H9 (cell line): Measurements from ENCODE around the gene PLD1. TPM values are rescaled to one million over a fixed set of nuclear protein-coding genes. Genes with fewer than 3 reads are reported as not detected.

Source experiments
- DNase-seq: peaks from one replicate; pipeline ENCODE4 v3.0.0-alpha.2; 2017
- H2AFZ ChIP-seq: one replicate; pipeline ENCODE4 v1.6.1; 2013; ENCODE audit warnings: mild to moderate bottlenecking, low read length, control low read depth, moderate library complexity
- H2AK5ac ChIP-seq: 2 replicates; pipeline ENCODE4 v1.6.1; 2013; ENCODE audit warnings: low read length, control low read depth, mixed read lengths; ENCODE audit not compliant: insufficient read length
- H2BK120ac ChIP-seq: one replicate; pipeline ENCODE4 v1.6.1; 2013; ENCODE audit warnings: low read depth, mild to moderate bottlenecking, low read length, control low read depth, inconsistent platforms; ENCODE audit not compliant: poor library complexity, severe bottlenecking
- H2BK12ac ChIP-seq: 2 replicates; pipeline ENCODE4 v1.6.1; 2013; ENCODE audit warnings: low read length, control low read depth, mixed read lengths, low read depth; ENCODE audit not compliant: insufficient read length
- H2BK15ac ChIP-seq: 2 replicates; pipeline ENCODE4 v1.6.1; 2013; ENCODE audit warnings: low read depth, low read length, control low read depth
- H2BK20ac ChIP-seq: one replicate; pipeline ENCODE4 v1.6.1; 2013; ENCODE audit warnings: low read depth, mild to moderate bottlenecking, low read length, control low read depth, inconsistent platforms; ENCODE audit not compliant: poor library complexity, severe bottlenecking
- H2BK5ac ChIP-seq: 2 replicates; pipeline ENCODE4 v1.6.1; 2013; ENCODE audit warnings: low read length, control low read depth, mixed read lengths; ENCODE audit not compliant: insufficient read length
- H3K14ac ChIP-seq: 2 replicates; pipeline ENCODE4 v1.6.1; 2013; ENCODE audit warnings: low read length, control low read depth; ENCODE audit not compliant: insufficient read depth
- H3K18ac ChIP-seq: 2 replicates; pipeline ENCODE4 v1.6.1; 2013; ENCODE audit warnings: low read depth, mild to moderate bottlenecking, mixed read lengths, low read length, control low read depth; ENCODE audit not compliant: insufficient read length
- H3K23ac ChIP-seq: 2 replicates; pipeline ENCODE4 v1.6.1; 2013; ENCODE audit warnings: low read length, control low read depth, mixed read lengths, low read depth; ENCODE audit not compliant: insufficient read length
- H3K23me2 ChIP-seq: 2 replicates; pipeline ENCODE4 v1.6.1; 2013; ENCODE audit warnings: low read depth, mild to moderate bottlenecking, mixed read lengths, low read length, control low read depth; ENCODE audit not compliant: insufficient read length, poor library complexity, severe bottlenecking
- H3K27ac ChIP-seq: 2 replicates; pipeline ENCODE4 v1.5.1; 2013; ENCODE audit warnings: low read length, control low read depth, mixed read lengths, low read depth; ENCODE audit not compliant: insufficient read length
- H3K27me3 ChIP-seq: 2 replicates; pipeline ENCODE4 v1.6.1; 2013; ENCODE audit warnings: low read length, control low read depth, inconsistent platforms; ENCODE audit not compliant: insufficient read depth
- H3K4ac ChIP-seq: 2 replicates; pipeline ENCODE4 v1.6.1; 2013; ENCODE audit warnings: low read depth, mild to moderate bottlenecking, control low read depth, inconsistent platforms, low read length, moderate library complexity
- H3K4me1 ChIP-seq: 2 replicates; pipeline ENCODE4 v1.6.1; 2013; ENCODE audit warnings: low read length, control low read depth, inconsistent platforms; ENCODE audit not compliant: insufficient read depth
- H3K4me2 ChIP-seq: 2 replicates; pipeline ENCODE4 v1.6.1; 2013; ENCODE audit warnings: low read length, control low read depth, mixed read lengths; ENCODE audit not compliant: insufficient read length, insufficient read depth
- H3K56ac ChIP-seq: 2 replicates; pipeline ENCODE4 v1.6.1; 2013; ENCODE audit warnings: low read depth, mild to moderate bottlenecking, mixed read lengths, low read length, control low read depth; ENCODE audit not compliant: insufficient read length
- H3K79me1 ChIP-seq: 2 replicates; pipeline ENCODE4 v1.6.1; 2013; ENCODE audit warnings: low read depth, mild to moderate bottlenecking, moderate library complexity, low read length, control low read depth, inconsistent platforms; ENCODE audit not compliant: insufficient read depth, poor library complexity, severe bottlenecking
- H3K79me2 ChIP-seq: 2 replicates; pipeline ENCODE4 v1.6.1; 2013; ENCODE audit warnings: low read length, control low read depth, inconsistent platforms; ENCODE audit not compliant: insufficient read depth
- H3K9ac ChIP-seq: 2 replicates; pipeline ENCODE4 v1.6.1; 2013; ENCODE audit warnings: low read length, control low read depth, mixed read lengths; ENCODE audit not compliant: insufficient read length; ENCODE audit errors: extremely low read depth
- H3K9me3 ChIP-seq: one replicate; pipeline ENCODE4 v1.6.1; 2013; ENCODE audit warnings: low read depth, low read length, inconsistent platforms; ENCODE audit not compliant: control insufficient read depth
- H3T11ph ChIP-seq: one replicate; pipeline ENCODE4 v1.6.1; 2013; ENCODE audit warnings: mild to moderate bottlenecking, low read length, control low read depth, inconsistent platforms
- H4K20me1 ChIP-seq: one replicate; pipeline ENCODE4 v1.6.1; 2013; ENCODE audit not compliant: control insufficient read depth, insufficient read length, insufficient read depth
- H4K5ac ChIP-seq: 2 replicates; pipeline ENCODE4 v1.6.1; 2013; ENCODE audit warnings: low read depth, mild to moderate bottlenecking, mixed read lengths, low read length, control low read depth; ENCODE audit not compliant: insufficient read length
- H4K8ac ChIP-seq: replicated peaks from 2 replicates; pipeline ENCODE4 v1.6.1; 2013; ENCODE audit warnings: low read length, control low read depth, mixed read lengths, low read depth; ENCODE audit not compliant: insufficient read length
- H4K91ac ChIP-seq: 2 replicates; pipeline ENCODE4 v1.6.1; 2013; ENCODE audit warnings: low read depth, mild to moderate bottlenecking, moderate library complexity, mixed read lengths, low read length, control low read depth; ENCODE audit not compliant: insufficient read length
- H3K27ac Mint-ChIP-seq, 3 experiments: 2 replicates in 2 of 3; 3 replicates in 1 of 3; pipeline ENCODE4 v1.8.0; 2020 to 2021; ENCODE audit warnings: mixed read lengths in 3 of 3, mild to moderate bottlenecking in 1 of 3, moderate library complexity in 1 of 3
- H3K27me3 Mint-ChIP-seq: 2 replicates; pipeline ENCODE4 v1.8.0; 2021; ENCODE audit warnings: low read depth, mild to moderate bottlenecking, moderate library complexity, mixed read lengths
- H3K36me3 Mint-ChIP-seq, 3 experiments: 2 replicates in 2 of 3; 3 replicates in 1 of 3; pipeline ENCODE4 v1.8.0; 2020 to 2021; ENCODE audit warnings: low read depth in 3 of 3, mixed read lengths in 3 of 3; ENCODE audit not compliant: insufficient read depth in 1 of 3
- H3K4me1 Mint-ChIP-seq, 2 experiments: 2 replicates each; pipeline ENCODE4 v1.8.0; 2020; ENCODE audit warnings: mixed read lengths in 2 of 2
- H3K4me3 Mint-ChIP-seq, 2 experiments: 2 replicates in 1 of 2; 3 replicates in 1 of 2; pipeline ENCODE4 v1.8.0; 2020 to 2021; ENCODE audit warnings: mild to moderate bottlenecking in 2 of 2, mixed read lengths in 2 of 2, moderate library complexity in 1 of 2
- H3K9me3 Mint-ChIP-seq, 2 experiments: 2 replicates in 1 of 2; 3 replicates in 1 of 2; pipeline ENCODE4 v1.8.0; 2020; ENCODE audit warnings: mild to moderate bottlenecking in 2 of 2, mixed read lengths in 2 of 2, moderate library complexity in 1 of 2
- CTCF ChIP-seq: fragments of 200-600 bp; sonication (generic); conservative IDR thresholded peaks from 3 replicates; pipeline ENCODE4 v1.8.0; 2021; ENCODE audit warnings: antibody characterized with exemption, mild to moderate bottlenecking
- total RNA-seq: library from RNA; stranded (reverse); gene quantifications from 2 replicates; pipeline ENCODE4 v1.2.1, GENCODE V29; 2021

PLD1 gene
- total RNA-seq, 1 experiment from 2014 or later, result 1.8 TPM

GRCh38 chr3:171584100-171584499 lies 226.2 kb downstream of the PLD1 start:
- Histone ChIP-seq H4K8ac (no peak overlapping the region), H3K14ac (no peak overlapping the region), H3K23me2 (no peaks in the 10 kb centered on the region), H3K79me2 (no peaks in the 10 kb centered on the region), H3K79me1 (no peaks in the 10 kb centered on the region), H3K27ac (no peak overlapping the region), H4K91ac (no peak overlapping the region), H2BK15ac (no peak overlapping the region), H3K9ac (no peak overlapping the region), H4K20me1 (no peaks in the 10 kb centered on the region), H3K4me2 (no peak overlapping the region), H2AFZ (no peak overlapping the region), H3T11ph (no peak overlapping the region), H3K56ac (no peak overlapping the region), H3K4ac (no peak overlapping the region), H3K18ac (no peak overlapping the region), H2BK12ac (no peak overlapping the region), H3K9me3 (no peaks in the 10 kb centered on the region), H2BK5ac (no peak overlapping the region), H2BK120ac (no peak overlapping the region), H3K27me3 (no peaks in the 10 kb centered on the region), H3K4me1 (no peaks in the 10 kb centered on the region), H2AK5ac (no peak overlapping the region), H4K5ac (no peak overlapping the region), H2BK20ac (no peak overlapping the region), H3K23ac (no peak overlapping the region)
- no peaks in the 10 kb centered on the region for H3K9me3 Mint-ChIP-seq
- H3K4me1 Mint-ChIP-seq, result 0 out of 4 replicates have a peak, but pooled peaks cover 0 to 2% of the 10 kb centered on the region in 2 experiments
- no peaks in the 10 kb centered on the region for H3K27me3 Mint-ChIP-seq
- DNase-seq, result no peak
- no peak overlapping the region for H3K4me3 Mint-ChIP-seq
- no peak overlapping the region; a peak in 1 of 7 replicates for H3K27ac Mint-ChIP-seq
- H3K36me3 Mint-ChIP-seq, result no peaks in the 10 kb centered on the region
- no peak for TF ChIP-seq CTCF
